ENCODE data around the gene TRIM24.

- TF ChIP-seq EZH2 (IDR thresholded peaks at IDR 0.05; ENCODE audit: insufficient read depth, low read length) (no peak), CTCF (IDR thresholded peaks at IDR 0.05; ENCODE audit: insufficient read depth, low read depth, low read length) (no peak)
Measured at GRCh38 chr7:138495485-138495884, 35.4 kb downstream of the TRIM24 start.

Measured in astrocyte (in vitro differentiated cells and primary cell).